Fibroblast of lung (primary cell): ENCODE data around the gene RASSF7.

Experiments used
- CTCF ChIP-seq, 2 donors: IDR thresholded peaks in 1 of 2; conservative IDR thresholded peaks in 1 of 2; 1 replicate in 1 of 2; 2 replicates in 1 of 2; pipeline ENCODE4 v1.5.1; 2011 to 2012; ENCODE audit warnings: low read length in 2 of 2, control low read depth in 1 of 2, inconsistent platforms in 1 of 2, low read depth in 1 of 2, mild to moderate bottlenecking in 1 of 2
- EZH2 ChIP-seq: IDR thresholded peaks from 2 replicates; pipeline ENCODE4 v1.5.1; 2012; ENCODE audit warnings: low read length, control low read depth, mild to moderate bottlenecking; ENCODE audit errors: missing control alignments

GRCh38 chr11:603154-603553, 42.4 kb downstream of the RASSF7 start:
- no peak for TF ChIP-seq CTCF (conservative IDR thresholded peaks at IDR 0.05 in 1 of 2, IDR thresholded peaks at IDR 0.05 in 1 of 2; ENCODE audit: low read depth in 1 of 2, low read length in 2 of 2)
- TF ChIP-seq EZH2: no peak
